Measurements from ENCODE around the gene CEP164. TPM values are rescaled to one million over a fixed set of nuclear protein-coding genes. Genes with fewer than 3 reads are reported as not detected.

CEP164 gene
- total RNA-seq, 1 donor from 2014 or later, result 5.9 TPM

- peaks cover 93% of the 10 kb centered on the region for H3K36me3 ChIP-seq
- no peak within 1 kb of the TSS for H3K27ac ChIP-seq (replicated peaks)
- no peak for DNase-seq
- no peaks in the 10 kb centered on the region for H3K9me3 ChIP-seq (replicated peaks)
- intact Hi-C loops (cut with micrococcal nuclease), result no loop called here
- H3K4me1 ChIP-seq, result no peaks in the 10 kb centered on the region
- no peaks in the 10 kb centered on the region for H3K27me3 ChIP-seq (ENCODE audit: low read depth)
- no peak within 1 kb of the TSS for H3K4me3 ChIP-seq
- TF ChIP-seq CTCF (IDR thresholded peaks at IDR 0.05; ENCODE audit: borderline replicate concordance), result no peak
These were observed 36.8 kb upstream of the CEP164 start, which contains the start of gene BACE1-AS for GRCh38 chr11:117290809-117291396. Gene BACE1-AS (plus strand): TSS chr11:117291346.

GRCh38 chr11:117292616-117293015, 35.0 kb upstream of the CEP164 start:
- Histone ChIP-seq H3K27me3 (ENCODE audit: low read depth) (no peaks in the 10 kb centered on the region), H3K36me3 (peaks cover 77% of the 10 kb centered on the region)
- no peak for TF ChIP-seq CTCF (IDR thresholded peaks at IDR 0.05; ENCODE audit: borderline replicate concordance)

GRCh38 chr11:117295438-117296137, 32.1 kb upstream of the CEP164 start:
- H3K9me3 ChIP-seq (replicated peaks), result no peaks in the 10 kb centered on the region
- peaks cover 16% of the 10 kb centered on the region for H3K4me1 ChIP-seq
- H3K4me3 ChIP-seq, result no peak overlapping the region
- no peak overlapping the region for H3K27ac ChIP-seq (replicated peaks)
- TF ChIP-seq CTCF (IDR thresholded peaks at IDR 0.05; ENCODE audit: borderline replicate concordance), result no peak
- H3K36me3 ChIP-seq, result peaks cover 48% of the 10 kb centered on the region
- DNase-seq, result no peak
- intact Hi-C loops (cut with micrococcal nuclease), result no loop called here
- no peaks in the 10 kb centered on the region for H3K27me3 ChIP-seq (ENCODE audit: low read depth)

More at GRCh38 chr11:117292616-117293015, 35.0 kb upstream of the CEP164 start:
- Histone ChIP-seq H3K9me3 (replicated peaks) (no peaks in the 10 kb centered on the region), H3K27ac (replicated peaks) (no peak overlapping the region), H3K4me1 (no peaks in the 10 kb centered on the region), H3K4me3 (no peak overlapping the region)
- DNase-seq, result no peak
- intact Hi-C loops (cut with micrococcal nuclease), result no loop called here

- no peak for TF ChIP-seq CTCF (IDR thresholded peaks at IDR 0.05; ENCODE audit: borderline replicate concordance)
- Histone ChIP-seq H3K9me3 (replicated peaks) (no peaks in the 10 kb centered on the region), H3K36me3 (peaks cover 35% of the 10 kb centered on the region), H3K27ac (replicated peaks) (no peak overlapping the region), H3K4me3 (no peak overlapping the region), H3K27me3 (ENCODE audit: low read depth) (no peaks in the 10 kb centered on the region), H3K4me1 (peaks cover 19% of the 10 kb centered on the region)
- intact Hi-C loops (cut with micrococcal nuclease), result no loop called here
- no peak for DNase-seq
These were observed 30.8 kb upstream of the CEP164 start for GRCh38 chr11:117296881-117297280.

- peaks cover 19% of the 10 kb centered on the region for H3K4me1 ChIP-seq
- H3K9me3 ChIP-seq (replicated peaks), result no peaks in the 10 kb centered on the region
- no peaks in the 10 kb centered on the region for H3K27me3 ChIP-seq (ENCODE audit: low read depth)
- H3K27ac ChIP-seq (replicated peaks), result no peak overlapping the region
- no peak for TF ChIP-seq CTCF (IDR thresholded peaks at IDR 0.05; ENCODE audit: borderline replicate concordance)
- no peak overlapping the region for H3K4me3 ChIP-seq
- peaks cover 24% of the 10 kb centered on the region for H3K36me3 ChIP-seq
- intact Hi-C loops (cut with micrococcal nuclease), result no loop called here
- DNase-seq, result no peak
These were observed 29.5 kb upstream of the CEP164 start for GRCh38 chr11:117298195-117298594.

All from left ventricle myocardium inferior (tissue), 1 donor.